Muscle layer of colon (tissue), 2 donors: ENCODE results near the gene SOX8.

Source experiments
- H3K27ac ChIP-seq: one replicate; pipeline ENCODE4 v1.7.0; 2013; ENCODE audit warnings: low read depth, mild to moderate bottlenecking, low read length, moderate library complexity
- H3K27me3 ChIP-seq, 2 donors: one replicate each; pipeline ENCODE4 v1.7.0; 2013; ENCODE audit warnings: low read length in 2 of 2, mild to moderate bottlenecking in 2 of 2; ENCODE audit not compliant: insufficient read depth in 2 of 2, control insufficient read depth in 1 of 2
- H3K36me3 ChIP-seq: one replicate; pipeline ENCODE4 v1.7.0; 2013; ENCODE audit warnings: mild to moderate bottlenecking, low read length; ENCODE audit not compliant: insufficient read depth
- H3K4me1 ChIP-seq: one replicate; pipeline ENCODE4 v1.7.0; 2013; ENCODE audit warnings: mild to moderate bottlenecking, low read length; ENCODE audit not compliant: insufficient read depth
- H3K4me3 ChIP-seq, 2 donors: one replicate each; pipeline ENCODE4 v1.7.0; 2013; ENCODE audit warnings: low read length in 2 of 2, low read depth in 1 of 2, mild to moderate bottlenecking in 1 of 2, moderate library complexity in 1 of 2
- H3K9ac ChIP-seq: one replicate; pipeline ENCODE4 v1.7.0; 2013; ENCODE audit warnings: low read length
- H3K9me3 ChIP-seq: one replicate; pipeline ENCODE4 v1.7.0; 2013; ENCODE audit warnings: mild to moderate bottlenecking, low read length
- donor health status: abdominal sarcoma.
- donor health status: Adenocarcinoma of cecum.

Gene SOX8

GRCh38 chr16:1033128-1033679 is 51.6 kb downstream of the SOX8 start:
- H3K36me3 ChIP-seq, result no peaks in the 10 kb centered on the region
- no peak overlapping the region for H3K9ac ChIP-seq
- peaks cover 0 to 54% of the 10 kb centered on the region in 2 donors for H3K27me3 ChIP-seq
- no peaks in the 10 kb centered on the region for H3K4me1 ChIP-seq
- no peak overlapping the region for H3K27ac ChIP-seq
- H3K4me3 ChIP-seq, result no peak overlapping the region
- no peaks in the 10 kb centered on the region for H3K9me3 ChIP-seq

- Histone ChIP-seq H3K4me1 (no peaks in the 10 kb centered on the region), H3K9ac (no peak overlapping the region), H3K36me3 (no peaks in the 10 kb centered on the region)
Observed at GRCh38 chr16:1034230-1035065, 52.9 kb downstream of the SOX8 start.

GRCh38 chr16:1035066-1035415 is 53.5 kb downstream of the SOX8 start:
- Histone ChIP-seq H3K36me3 (no peaks in the 10 kb centered on the region), H3K27ac (no peak overlapping the region), H3K9ac (no peak overlapping the region), H3K27me3 (peaks cover 0 to 53% of the 10 kb centered on the region in 2 donors), H3K9me3 (no peaks in the 10 kb centered on the region), H3K4me3 (no peak overlapping the region), H3K4me1 (no peaks in the 10 kb centered on the region)

More at GRCh38 chr16:1034230-1035065, 52.9 kb downstream of the SOX8 start:
- Histone ChIP-seq H3K27me3 (peaks cover 0 to 57% of the 10 kb centered on the region in 2 donors), H3K4me3 (no peak overlapping the region), H3K27ac (no peak overlapping the region), H3K9me3 (no peaks in the 10 kb centered on the region)

GRCh38 chr16:1036166-1036565 is 54.6 kb downstream of the SOX8 start:
- H3K4me3 ChIP-seq, result no peak overlapping the region
- H3K27me3 ChIP-seq, result peaks cover 0 to 42% of the 10 kb centered on the region in 2 donors
- H3K36me3 ChIP-seq, result no peaks in the 10 kb centered on the region
- no peak overlapping the region for H3K9ac ChIP-seq
- no peak overlapping the region for H3K27ac ChIP-seq
- H3K4me1 ChIP-seq, result no peaks in the 10 kb centered on the region
- no peaks in the 10 kb centered on the region for H3K9me3 ChIP-seq
